ENCODE results near the gene CD48.

GRCh38 chr1:160718210-160718609, 6.6 kb upstream of the CD48 start:
- no peak for TF ChIP-seq CTCF (conservative IDR thresholded peaks at IDR 0.05; ENCODE audit: low read length)
- TF ChIP-seq EZH2phosphoT487 (IDR thresholded peaks at IDR 0.05; ENCODE audit: borderline replicate concordance, low read depth, low read length), result no peak

Data from OCI-LY7 (cell line).